Upper lobe of right lung (tissue), 1 donor: ENCODE measurements around the gene SMAD7. TPM values are rescaled to one million over a fixed set of nuclear protein-coding genes. Genes with fewer than 3 reads are reported as not detected.

Experiments
- ATAC-seq: fragments of 200-7000 bp; cut with Tn5 transposase; one replicate; pipeline ENCODE4 v1.9.1; 2020; ENCODE audit warnings: mild to moderate bottlenecking, moderate library complexity
- DNase-seq: peaks from one replicate; pipeline ENCODE4 v3.0.0-alpha.2; 2020
- H3K27ac ChIP-seq: fragments of 200-600 bp; one replicate; pipeline ENCODE4 v1.8.0; 2022
- H3K27me3 ChIP-seq: fragments of 200-600 bp; one replicate; pipeline ENCODE4 v1.8.0; 2022; ENCODE audit warnings: mild to moderate bottlenecking
- H3K36me3 ChIP-seq: fragments of 200-600 bp; one replicate; pipeline ENCODE4 v1.8.0; 2022
- H3K4me1 ChIP-seq: fragments of 200-600 bp; one replicate; pipeline ENCODE4 v1.8.0; 2022
- H3K4me3 ChIP-seq: fragments of 200-600 bp; one replicate; pipeline ENCODE4 v1.8.0; 2022; ENCODE audit warnings: mild to moderate bottlenecking
- H3K9me3 ChIP-seq: fragments of 200-600 bp; one replicate; pipeline ENCODE4 v1.8.0; 2022
- CTCF ChIP-seq: fragments of 200-600 bp; IDR thresholded peaks from one replicate; pipeline ENCODE4 v1.8.0; 2022; ENCODE audit warnings: antibody characterized with exemption
- intact Hi-C: fragments of 100-400 bp; cut with DNase I; formaldehyde crosslinking; loops from one replicate; pipeline ENCODE4 v1.11.0; 2022
- long read RNA-seq: library from polyadenylated mRNA; unstranded; transcript quantifications from one replicate; pipeline ENCODE4 v2.0.0, GENCODE V29; 2021
- total RNA-seq: library from RNA; stranded (reverse); fragmentation: NEBNext Ultra II Directional; extraction: Animal tissue kit (Norgen Biotek cat#: 25700); gene quantifications from one replicate; pipeline ENCODE4 v1.2.1, GENCODE V29; 2021
- donor health status: DM: no; HTN: yes; CAD: no; lungs with severe emphysema.

SMAD7 gene
- total RNA-seq, result 68.9 TPM
- long read RNA-seq, full-length matches to known transcripts, result 159 of 183 reads
- long read RNA-seq, partial matches to known transcripts, result 4 of 183 reads
- long read RNA-seq, other reads (novel, unspliced or antisense), result 20 of 183 reads

- H3K9me3 ChIP-seq, result no peaks in the 10 kb centered on the region
- no peaks in the 10 kb centered on the region for H3K27me3 ChIP-seq
- ATAC-seq, result no peak
- peak within 1 kb of the TSS; percentile 83 for H3K4me3 ChIP-seq
- peak within 1 kb of the TSS; percentile 95 for H3K27ac ChIP-seq
- H3K4me1 ChIP-seq, result peaks cover 50% of the 10 kb centered on the region
- H3K36me3 ChIP-seq, result peaks cover 5% of the 10 kb centered on the region
- peak; percentile 80 for DNase-seq
- no peak for TF ChIP-seq CTCF
- intact Hi-C loops, result no loop called here
These were observed at the start of gene SMAD7 for GRCh38 chr18:48950536-48951447. TSS of gene SMAD7 (minus strand) at chr18:48950965. CDS start at chr18:48950424, 541 bp downstream.

GRCh38 chr18:48999569-48999968 is 48.8 kb upstream of the SMAD7 start:
- Histone ChIP-seq H3K27ac (no peak overlapping the region), H3K36me3 (no peaks in the 10 kb centered on the region), H3K9me3 (no peaks in the 10 kb centered on the region), H3K4me1 (peaks cover 14% of the 10 kb centered on the region), H3K4me3 (no peak overlapping the region), H3K27me3 (no peaks in the 10 kb centered on the region)
- intact Hi-C loops, result no loop called here
- ATAC-seq, result no peak
- no peak for TF ChIP-seq CTCF
- DNase-seq, result no peak

GRCh38 chr18:48997985-48998831 is 47.4 kb upstream of the SMAD7 start:
- Histone ChIP-seq H3K4me1 (peaks cover 24% of the 10 kb centered on the region), H3K4me3 (no peak overlapping the region), H3K9me3 (no peaks in the 10 kb centered on the region), H3K27ac (peak overlapping the region; percentile 63), H3K36me3 (no peaks in the 10 kb centered on the region), H3K27me3 (no peaks in the 10 kb centered on the region)
- DNase-seq (peak; percentile 83), ATAC-seq (peak; percentile 91)
- TF ChIP-seq CTCF, result no peak
- intact Hi-C loops, result no loop called here

GRCh38 chr18:48997681-48997984 is 46.9 kb upstream of the SMAD7 start:
- Histone ChIP-seq H3K36me3 (no peaks in the 10 kb centered on the region), H3K9me3 (no peaks in the 10 kb centered on the region), H3K27ac (peak overlapping the region; percentile 63), H3K4me3 (no peak overlapping the region), H3K4me1 (peaks cover 24% of the 10 kb centered on the region), H3K27me3 (no peaks in the 10 kb centered on the region)
- ATAC-seq, result no peak
- DNase-seq, result no peak
- intact Hi-C loops, result no loop called here
- no peak for TF ChIP-seq CTCF

- no peaks in the 10 kb centered on the region for H3K9me3 ChIP-seq
- no peak for TF ChIP-seq CTCF
- no peak overlapping the region for H3K27ac ChIP-seq
- ATAC-seq (peak; percentile 2), DNase-seq (no peak)
- intact Hi-C loops, result no loop called here
- H3K4me3 ChIP-seq, result no peak overlapping the region
- no peaks in the 10 kb centered on the region for H3K27me3 ChIP-seq
- peaks cover 29% of the 10 kb centered on the region for H3K4me1 ChIP-seq
- H3K36me3 ChIP-seq, result no peaks in the 10 kb centered on the region
These were observed 46.2 kb upstream of the SMAD7 start for GRCh38 chr18:48996901-48997463.
